ENCODE data around the gene SCMH1. TPM values are rescaled to one million over a fixed set of nuclear protein-coding genes. Genes with fewer than 3 reads are reported as not detected.

The SCMH1 gene
- total RNA-seq, 2 donors from 2014 or later: 16.4 to 18.3 TPM

- Mint-ChIP-seq H3K27me3 (ENCODE audit: insufficient read depth) (no peaks in the 10 kb centered on the region), H3K27ac (no peak overlapping the region), H3K4me3 (no peak overlapping the region), H3K36me3 (ENCODE audit: low read depth) (peaks cover 31% of the 10 kb centered on the region), H3K4me1 (no peaks in the 10 kb centered on the region), H3K9me3 (peaks cover 46% of the 10 kb centered on the region)
- Histone ChIP-seq H3K9ac (ENCODE audit: extremely low read depth, low read length, poor library complexity, severe bottlenecking) (no peak overlapping the region), H3K9me3 (ENCODE audit: control insufficient read depth, low read length) (peaks cover 17% of the 10 kb centered on the region), H3K27ac (ENCODE audit: low read depth, low read length) (no peak overlapping the region), H3K27me3 (ENCODE audit: control insufficient read depth, insufficient read depth, low read length, poor library complexity, severe bottlenecking) (no peaks in the 10 kb centered on the region), H3K36me3 (ENCODE audit: control insufficient read depth, insufficient read depth, low read length) (peaks cover under 1% of the 10 kb centered on the region), H3K4me3 (ENCODE audit: low read length) (no peak overlapping the region), H3K4me1 (ENCODE audit: control insufficient read depth, insufficient read depth, low read length) (no peaks in the 10 kb centered on the region)
- DNase-seq: no peak
- TF ChIP-seq, protein P1, sequence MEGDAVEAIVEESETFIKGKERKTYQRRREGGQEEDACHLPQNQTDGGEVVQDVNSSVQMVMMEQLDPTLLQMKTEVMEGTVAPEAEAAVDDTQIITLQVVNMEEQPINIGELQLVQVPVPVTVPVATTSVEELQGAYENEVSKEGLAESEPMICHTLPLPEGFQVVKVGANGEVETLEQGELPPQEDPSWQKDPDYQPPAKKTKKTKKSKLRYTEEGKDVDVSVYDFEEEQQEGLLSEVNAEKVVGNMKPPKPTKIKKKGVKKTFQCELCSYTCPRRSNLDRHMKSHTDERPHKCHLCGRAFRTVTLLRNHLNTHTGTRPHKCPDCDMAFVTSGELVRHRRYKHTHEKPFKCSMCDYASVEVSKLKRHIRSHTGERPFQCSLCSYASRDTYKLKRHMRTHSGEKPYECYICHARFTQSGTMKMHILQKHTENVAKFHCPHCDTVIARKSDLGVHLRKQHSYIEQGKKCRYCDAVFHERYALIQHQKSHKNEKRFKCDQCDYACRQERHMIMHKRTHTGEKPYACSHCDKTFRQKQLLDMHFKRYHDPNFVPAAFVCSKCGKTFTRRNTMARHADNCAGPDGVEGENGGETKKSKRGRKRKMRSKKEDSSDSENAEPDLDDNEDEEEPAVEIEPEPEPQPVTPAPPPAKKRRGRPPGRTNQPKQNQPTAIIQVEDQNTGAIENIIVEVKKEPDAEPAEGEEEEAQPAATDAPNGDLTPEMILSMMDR (conservative IDR thresholded peaks at IDR 0.05): no peak
Observed at GRCh38 chr1:41173651-41174050, 68.5 kb downstream of the SCMH1 start.

- TF ChIP-seq, protein P1 (conservative IDR thresholded peaks at IDR 0.05): no peak
- Mint-ChIP-seq H3K36me3 (ENCODE audit: low read depth) (peaks cover 37% of the 10 kb centered on the region), H3K9me3 (peaks cover 48% of the 10 kb centered on the region), H3K27ac (no peak overlapping the region), H3K4me1 (no peaks in the 10 kb centered on the region), H3K27me3 (ENCODE audit: insufficient read depth) (no peaks in the 10 kb centered on the region), H3K4me3 (no peak overlapping the region)
- WGBS, 2 experiments (ENCODE audit: insufficient coverage in 1 of 2, insufficient read length in 1 of 2): 100% methylated on average over 1 of the region's 1 CpG; no CpG with 5 or more reads in 1 of the 2 experiments
- no peak for DNase-seq
- no peak overlapping the region for H3K9ac ChIP-seq (ENCODE audit: extremely low read depth, low read length, poor library complexity, severe bottlenecking)
- no peak overlapping the region for H3K27ac ChIP-seq (ENCODE audit: low read depth, low read length)
- H3K9me3 ChIP-seq (ENCODE audit: control insufficient read depth, low read length): peaks cover 39% of the 10 kb centered on the region
- no peaks in the 10 kb centered on the region for H3K4me1 ChIP-seq (ENCODE audit: control insufficient read depth, insufficient read depth, low read length)
- H3K36me3 ChIP-seq (ENCODE audit: control insufficient read depth, insufficient read depth, low read length): peaks cover 5% of the 10 kb centered on the region
- no peaks in the 10 kb centered on the region for H3K27me3 ChIP-seq (ENCODE audit: control insufficient read depth, insufficient read depth, low read length, poor library complexity, severe bottlenecking)
- H3K4me3 ChIP-seq (ENCODE audit: low read length): no peak overlapping the region
Observed at GRCh38 chr1:41171266-41171874, 70.7 kb downstream of the SCMH1 start.

- Histone ChIP-seq H3K4me1 (ENCODE audit: control insufficient read depth, insufficient read depth, low read length) (no peaks in the 10 kb centered on the region), H3K27me3 (ENCODE audit: control insufficient read depth, insufficient read depth, low read length, poor library complexity, severe bottlenecking) (no peaks in the 10 kb centered on the region), H3K36me3 (ENCODE audit: control insufficient read depth, insufficient read depth, low read length) (peaks cover 5% of the 10 kb centered on the region), H3K9ac (ENCODE audit: extremely low read depth, low read length, poor library complexity, severe bottlenecking) (no peak overlapping the region), H3K9me3 (ENCODE audit: control insufficient read depth, low read length) (peaks cover 30% of the 10 kb centered on the region), H3K4me3 (ENCODE audit: low read length) (no peak overlapping the region), H3K27ac (ENCODE audit: low read depth, low read length) (no peak overlapping the region)
- DNase-seq: no peak
- H3K27ac Mint-ChIP-seq: no peak overlapping the region
- H3K9me3 Mint-ChIP-seq: peaks cover 37% of the 10 kb centered on the region
- WGBS, 2 experiments (ENCODE audit: insufficient coverage in 1 of 2, insufficient read length in 1 of 2): 97 to 100% methylated on average over 1 to 3 of the region's 3 CpGs
- H3K36me3 Mint-ChIP-seq (ENCODE audit: low read depth): peaks cover 23% of the 10 kb centered on the region
- no peak overlapping the region for H3K4me3 Mint-ChIP-seq
- H3K4me1 Mint-ChIP-seq: no peaks in the 10 kb centered on the region
- TF ChIP-seq, protein P1 (conservative IDR thresholded peaks at IDR 0.05): no peak
- H3K27me3 Mint-ChIP-seq (ENCODE audit: insufficient read depth): no peaks in the 10 kb centered on the region
Observed at GRCh38 chr1:41169799-41170180, 72.3 kb downstream of the SCMH1 start.
